WERI-Rb-1 (cell line): ENCODE data around the gene CLN6.

ENCODE experiments used
- DNase-seq: peaks from one replicate; pipeline ENCODE4 v3.0.0-alpha.2; 2020
- H3K27ac ChIP-seq: fragments of 250-450 bp; sonication (Bioruptor Pico); 2 replicates; pipeline ENCODE4 v1.5.1; 2020; ENCODE audit warnings: mild to moderate bottlenecking, moderate library complexity
- H3K27me3 ChIP-seq: fragments of 250-450 bp; sonication (Bioruptor Pico); 2 replicates; pipeline ENCODE4 v1.5.1; 2021; ENCODE audit warnings: mild to moderate bottlenecking, low read depth, moderate library complexity; ENCODE audit not compliant: insufficient read depth, severe bottlenecking
- H3K36me3 ChIP-seq: fragments of 250-450 bp; sonication (Bioruptor Pico); 2 replicates; pipeline ENCODE4 v1.5.1; 2020; ENCODE audit warnings: mild to moderate bottlenecking, moderate library complexity
- H3K4me3 ChIP-seq: 2 replicates; pipeline ENCODE4 v1.5.1; 2011; ENCODE audit warnings: low read depth, mild to moderate bottlenecking, control low read depth, low read length
- H3K9me3 ChIP-seq: fragments of 250-450 bp; sonication (Bioruptor Pico); 2 replicates; pipeline ENCODE4 v1.5.1; 2021; ENCODE audit warnings: mild to moderate bottlenecking, moderate library complexity; ENCODE audit not compliant: severe bottlenecking
- CTCF ChIP-seq: IDR thresholded peaks from 2 replicates; pipeline ENCODE4 v1.5.1; 2011; ENCODE audit warnings: low read depth, mild to moderate bottlenecking, control low read depth, inconsistent platforms, low read length

CLN6 gene

GRCh38 chr15:68166847-68167246 lies 62.7 kb downstream of the CLN6 start:
- Histone ChIP-seq H3K27me3 (no peaks in the 10 kb centered on the region), H3K4me3 (no peak overlapping the region), H3K9me3 (no peaks in the 10 kb centered on the region), H3K27ac (no peak overlapping the region), H3K36me3 (peaks cover 19% of the 10 kb centered on the region)
- TF ChIP-seq CTCF, result no peak
- no peak for DNase-seq

- peaks cover 36% of the 10 kb centered on the region for H3K36me3 ChIP-seq
- no peaks in the 10 kb centered on the region for H3K9me3 ChIP-seq
- DNase-seq, result no peak
- TF ChIP-seq CTCF, result no peak
- no peak overlapping the region for H3K4me3 ChIP-seq
- no peaks in the 10 kb centered on the region for H3K27me3 ChIP-seq
- no peak overlapping the region for H3K27ac ChIP-seq
These were observed 66.3 kb downstream of the CLN6 start for GRCh38 chr15:68163191-68163590.

GRCh38 chr15:68158046-68158628 lies 71.4 kb downstream of the CLN6 start:
- no peaks in the 10 kb centered on the region for H3K27me3 ChIP-seq
- H3K36me3 ChIP-seq, result peaks cover 50% of the 10 kb centered on the region
- no peaks in the 10 kb centered on the region for H3K9me3 ChIP-seq
- TF ChIP-seq CTCF, result no peak
- DNase-seq, result no peak
- H3K27ac ChIP-seq, result no peak overlapping the region
- no peak overlapping the region for H3K4me3 ChIP-seq

- no peaks in the 10 kb centered on the region for H3K27me3 ChIP-seq
- no peak overlapping the region for H3K27ac ChIP-seq
- no peak overlapping the region for H3K4me3 ChIP-seq
- no peaks in the 10 kb centered on the region for H3K9me3 ChIP-seq
- no peak for DNase-seq
- TF ChIP-seq CTCF, result no peak
- peaks cover 45% of the 10 kb centered on the region for H3K36me3 ChIP-seq
These were observed 72.5 kb downstream of the CLN6 start for GRCh38 chr15:68157074-68157473.
